A673 (cell line): Measurements from ENCODE around the gene CABLES2. TPM values are rescaled to one million over a fixed set of nuclear protein-coding genes. Genes with fewer than 3 reads are reported as not detected.

Experiments
- BruUV-seq: library from RNA; stranded (reverse); fragments of 400-500 nt; replicated peaks from 2 replicates; lab custom pipeline; 2021; lab: Mats Ljungman, UMichigan
- CTCF ChIA-PET: fragments of 300-600 bp; sonication (Branson Sonifier 250); formaldehyde crosslinking; loops from one replicate; lab custom pipeline; 2022; ENCODE audit warnings: antibody characterized with exemption; lab: Charles Lee
- POLR2A ChIA-PET: fragments of 300-600 bp; sonication (Branson Sonifier 250); formaldehyde crosslinking; loops from one replicate; lab custom pipeline; 2022; ENCODE audit warnings: antibody characterized with exemption; ENCODE audit not compliant: low non-redundant PET; lab: Charles Lee
- DNase-seq: peaks from one replicate; pipeline ENCODE4 v3.0.0-alpha.2; 2015; ENCODE audit warnings: low spot score
- H3K27ac ChIP-seq: fragments of 200-600 bp; sonication (generic); 2 replicates; pipeline ENCODE4 v1.5.1; 2016; ENCODE audit warnings: mixed run types, low read depth, mild to moderate bottlenecking, mixed read lengths, antibody characterized with exemption, low read length; ENCODE audit not compliant: poor library complexity, severe bottlenecking
- H3K27me3 ChIP-seq: fragments of 200-600 bp; sonication (generic); replicated peaks from 2 replicates; pipeline ENCODE4 v1.6.1; 2017; ENCODE audit warnings: mixed run types, low read depth, mild to moderate bottlenecking, mixed read lengths, antibody characterized with exemption, low read length; ENCODE audit not compliant: insufficient read depth, poor library complexity
- H3K36me3 ChIP-seq: fragments of 200-600 bp; sonication (generic); 2 replicates; pipeline ENCODE4 v1.6.1; 2016; ENCODE audit warnings: mixed run types, mild to moderate bottlenecking, mixed read lengths, antibody characterized with exemption, low read length; ENCODE audit not compliant: insufficient read depth, poor library complexity, severe bottlenecking
- H3K4me1 ChIP-seq: fragments of 200-600 bp; sonication (generic); 2 replicates; pipeline ENCODE4 v1.6.1; 2017; ENCODE audit warnings: mixed run types, mild to moderate bottlenecking, mixed read lengths, antibody characterized with exemption, low read length; ENCODE audit not compliant: insufficient read depth, poor library complexity, severe bottlenecking
- H3K4me3 ChIP-seq: fragments of 200-600 bp; sonication (generic); 2 replicates; pipeline ENCODE4 v1.5.1; 2016; ENCODE audit warnings: low read depth, mixed run types, mild to moderate bottlenecking, mixed read lengths, low read length; ENCODE audit not compliant: poor library complexity, severe bottlenecking
- H3K9me3 ChIP-seq: fragments of 200-600 bp; sonication (generic); 2 replicates; pipeline ENCODE4 v1.6.1; 2016; ENCODE audit warnings: mixed run types, low read depth, mild to moderate bottlenecking, mixed read lengths, antibody characterized with exemption, low read length; ENCODE audit not compliant: poor library complexity, severe bottlenecking
- CTCF ChIP-seq: fragments of 300-800, 200-600 bp; sonication (generic); conservative IDR thresholded peaks from 2 replicates; pipeline ENCODE4 v1.5.1; 2017; ENCODE audit warnings: low read depth, mild to moderate bottlenecking, antibody characterized with exemption, low read length, moderate library complexity, mixed read lengths
- EZH2 ChIP-seq: fragments of 200-600 bp; sonication (generic); IDR thresholded peaks from 2 replicates; pipeline ENCODE4 v1.6.1; 2017; ENCODE audit warnings: borderline replicate concordance, low read depth, mild to moderate bottlenecking, mixed read lengths, antibody characterized with exemption, low read length; ENCODE audit not compliant: poor library complexity, severe bottlenecking
- intact Hi-C: fragments of 100-400 bp; cut with micrococcal nuclease; formaldehyde crosslinking; loops from one replicate; pipeline ENCODE4 v1.10.0; 2022; ENCODE audit not compliant: unreplicated experiment
- total RNA-seq: library from RNA; stranded (reverse); gene quantifications from 2 replicates; pipeline ENCODE4 v1.2.3, GENCODE V29; 2021

Gene CABLES2
- total RNA-seq, 1 experiment from 2014 or later = 11.8 TPM

DNA sequence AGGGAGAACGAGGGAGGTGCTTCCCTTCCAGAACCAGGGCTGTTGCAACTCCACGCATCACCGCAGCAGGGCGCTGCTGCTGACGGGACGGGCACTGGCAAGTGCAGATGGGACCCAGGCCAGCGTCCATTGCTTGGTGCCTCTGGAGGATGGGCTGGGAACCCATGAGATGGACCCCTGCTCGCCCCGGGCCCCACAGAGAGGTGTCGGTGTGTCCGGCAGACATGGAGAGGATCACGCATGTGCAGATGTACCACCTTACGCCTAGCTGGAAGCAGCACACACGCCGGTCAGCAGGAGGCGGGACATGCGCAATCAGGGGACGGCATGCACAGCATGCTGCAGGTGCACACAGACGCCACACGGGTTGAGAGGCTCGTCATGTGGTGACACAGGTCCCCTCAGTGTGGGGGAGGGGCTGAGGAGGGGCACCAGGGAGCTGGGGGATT, 5.7 kb downstream of the CABLES2 start:
- TF ChIP-seq CTCF (peak; percentile 38; the same call in 1 of the 2 replicates), EZH2 (no peak)
- Histone ChIP-seq H3K4me3 (no peak overlapping the region), H3K36me3 (no peaks in the 10 kb centered on the region), H3K27me3 (no peaks in the 10 kb centered on the region), H3K4me1 (peaks cover 3% of the 10 kb centered on the region), H3K9me3 (no peaks in the 10 kb centered on the region), H3K27ac (no peak overlapping the region)
- ChIA-PET CTCF (no interaction called here), POLR2A (no interaction called here)
- DNase-seq = no peak
- intact Hi-C loops = no loop called here
- BruUV-seq = no TSS peak

DNA sequence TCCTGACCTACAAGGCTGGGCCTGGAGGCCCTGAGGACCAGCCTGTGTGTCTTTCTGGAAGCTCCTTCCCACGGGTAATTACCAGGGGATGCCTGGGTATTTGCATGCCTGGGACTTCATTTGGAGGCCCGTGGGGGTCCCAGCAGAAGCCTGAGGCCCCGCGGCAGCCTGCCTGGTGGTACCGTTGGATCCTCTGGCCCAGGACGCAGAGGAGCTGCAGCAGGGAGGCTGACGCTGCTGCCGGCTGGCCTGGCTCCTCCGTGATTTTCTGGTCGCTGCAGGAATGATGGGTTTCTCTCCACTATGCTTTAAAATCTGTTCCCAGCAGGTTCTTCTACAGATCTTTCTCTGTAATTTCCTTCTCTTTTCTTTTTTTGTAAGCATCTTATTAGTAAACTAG, 6.5 kb downstream of the CABLES2 start:
- intact Hi-C loops = no loop called here
- H3K4me1 ChIP-seq = no peaks in the 10 kb centered on the region
- H3K27me3 ChIP-seq = no peaks in the 10 kb centered on the region
- DNase-seq = no peak
- BruUV-seq = no TSS peak
- no peak overlapping the region for H3K27ac ChIP-seq
- no peak overlapping the region for H3K4me3 ChIP-seq
- POLR2A ChIA-PET = interaction anchor here (0.9 kb wide), 1 partner anchor 10 kb away, joined by 3 read pairs; no protein-coding TSS in a partner anchor
- no peaks in the 10 kb centered on the region for H3K36me3 ChIP-seq
- CTCF ChIA-PET = no interaction called here
- H3K9me3 ChIP-seq = no peaks in the 10 kb centered on the region
- TF ChIP-seq EZH2 (no peak), CTCF (no peak)

GRCh38 chr20:62400021-62400420, 7.1 kb downstream of the CABLES2 start:
- TF ChIP-seq EZH2 (no peak), CTCF (no peak)
- Histone ChIP-seq H3K36me3 (no peaks in the 10 kb centered on the region), H3K4me3 (no peak overlapping the region), H3K27me3 (no peaks in the 10 kb centered on the region), H3K27ac (no peak overlapping the region), H3K9me3 (no peaks in the 10 kb centered on the region), H3K4me1 (no peaks in the 10 kb centered on the region)
- ChIA-PET CTCF (no interaction called here), POLR2A (interaction anchor here (0.9 kb wide), 1 partner anchor 10 kb away, joined by 3 read pairs; no protein-coding TSS in a partner anchor)
- no peak for DNase-seq
- intact Hi-C loops = no loop called here
- no TSS peak for BruUV-seq
